ENCODE measurements around the gene NCBP1.
"Not testable (repeated sequence)": the region's sequence is repeated elsewhere in the genome, so short reads cannot be mapped to it uniquely, and the experiment has no call there.

NCBP1 gene

DNA sequence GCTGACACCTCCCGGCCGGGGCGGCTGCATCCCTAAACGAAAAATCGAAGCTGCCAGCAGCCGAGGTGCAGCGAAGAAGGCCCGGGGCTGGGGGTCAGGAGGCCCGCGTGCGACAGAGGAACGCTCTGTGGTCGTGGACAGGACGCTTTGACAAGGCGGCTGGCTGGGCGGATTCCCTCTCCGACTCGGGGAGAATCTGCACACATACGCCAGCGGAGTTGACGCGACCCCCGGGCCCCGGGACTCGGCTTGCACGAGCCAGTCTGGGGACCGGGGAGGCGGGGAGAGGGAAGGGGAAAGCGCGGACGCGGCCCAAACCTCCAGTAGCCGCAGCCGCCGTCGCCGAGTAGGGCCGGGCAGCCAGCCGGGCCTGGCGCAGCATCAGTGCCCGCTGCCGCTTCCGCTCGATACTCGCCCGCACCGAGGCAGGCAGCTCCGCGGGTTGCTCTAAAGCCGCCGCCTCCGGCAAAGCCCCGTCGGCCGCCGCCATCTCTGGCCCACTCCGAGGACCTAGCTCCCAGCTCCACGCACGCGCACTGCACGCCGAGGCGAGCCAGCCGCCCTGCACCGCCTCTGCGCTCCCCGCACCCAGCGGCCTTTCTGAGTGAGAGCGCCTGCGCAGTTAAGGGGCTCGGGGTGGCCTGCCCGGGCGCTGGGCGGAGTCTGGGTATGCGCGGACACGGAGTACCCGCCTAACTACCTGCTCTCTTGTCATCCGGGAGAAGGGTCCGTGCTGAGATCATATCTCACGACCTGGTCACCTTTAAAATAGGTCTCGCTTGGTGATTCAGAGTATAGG, 63.4 kb downstream of the NCBP1 start, which contains the start of gene XPA:
Gene XPA (minus strand): TSS at position 538 of the 799 bp plus-strand sequence. CDS start 48 bp downstream, at position 490.
- peak within 1 kb of the TSS; percentile 79 for H3K4me3 ChIP-seq (ENCODE audit: low read depth, low read length)
- TF ChIP-seq, protein P1, sequence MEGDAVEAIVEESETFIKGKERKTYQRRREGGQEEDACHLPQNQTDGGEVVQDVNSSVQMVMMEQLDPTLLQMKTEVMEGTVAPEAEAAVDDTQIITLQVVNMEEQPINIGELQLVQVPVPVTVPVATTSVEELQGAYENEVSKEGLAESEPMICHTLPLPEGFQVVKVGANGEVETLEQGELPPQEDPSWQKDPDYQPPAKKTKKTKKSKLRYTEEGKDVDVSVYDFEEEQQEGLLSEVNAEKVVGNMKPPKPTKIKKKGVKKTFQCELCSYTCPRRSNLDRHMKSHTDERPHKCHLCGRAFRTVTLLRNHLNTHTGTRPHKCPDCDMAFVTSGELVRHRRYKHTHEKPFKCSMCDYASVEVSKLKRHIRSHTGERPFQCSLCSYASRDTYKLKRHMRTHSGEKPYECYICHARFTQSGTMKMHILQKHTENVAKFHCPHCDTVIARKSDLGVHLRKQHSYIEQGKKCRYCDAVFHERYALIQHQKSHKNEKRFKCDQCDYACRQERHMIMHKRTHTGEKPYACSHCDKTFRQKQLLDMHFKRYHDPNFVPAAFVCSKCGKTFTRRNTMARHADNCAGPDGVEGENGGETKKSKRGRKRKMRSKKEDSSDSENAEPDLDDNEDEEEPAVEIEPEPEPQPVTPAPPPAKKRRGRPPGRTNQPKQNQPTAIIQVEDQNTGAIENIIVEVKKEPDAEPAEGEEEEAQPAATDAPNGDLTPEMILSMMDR (IDR thresholded peaks at IDR 0.05; ENCODE audit: low read depth, low read length), result no peak

DNA sequence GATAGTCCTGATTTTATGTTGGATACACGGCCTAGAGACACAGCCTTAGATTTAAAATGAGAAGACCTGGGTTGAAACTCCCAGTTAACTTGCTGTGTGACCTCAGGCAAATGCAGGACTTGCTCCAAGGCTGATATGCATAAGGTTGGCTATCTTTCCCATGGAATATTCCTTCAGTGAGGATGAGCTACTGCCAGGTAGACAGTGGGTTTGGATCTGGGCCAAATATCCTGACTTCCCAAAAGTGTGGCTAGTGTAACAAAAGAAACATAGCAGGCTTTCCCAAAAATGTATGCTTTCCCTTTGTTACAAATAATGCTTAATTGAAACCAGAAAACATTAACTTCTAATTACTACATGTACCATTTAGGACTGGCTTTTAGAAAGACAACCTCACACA, 64.2 kb downstream of the NCBP1 start:
- TF ChIP-seq, protein P1 (IDR thresholded peaks at IDR 0.05; ENCODE audit: low read depth, low read length), result no peak
- no peak overlapping the region for H3K4me3 ChIP-seq (ENCODE audit: low read depth, low read length)

DNA sequence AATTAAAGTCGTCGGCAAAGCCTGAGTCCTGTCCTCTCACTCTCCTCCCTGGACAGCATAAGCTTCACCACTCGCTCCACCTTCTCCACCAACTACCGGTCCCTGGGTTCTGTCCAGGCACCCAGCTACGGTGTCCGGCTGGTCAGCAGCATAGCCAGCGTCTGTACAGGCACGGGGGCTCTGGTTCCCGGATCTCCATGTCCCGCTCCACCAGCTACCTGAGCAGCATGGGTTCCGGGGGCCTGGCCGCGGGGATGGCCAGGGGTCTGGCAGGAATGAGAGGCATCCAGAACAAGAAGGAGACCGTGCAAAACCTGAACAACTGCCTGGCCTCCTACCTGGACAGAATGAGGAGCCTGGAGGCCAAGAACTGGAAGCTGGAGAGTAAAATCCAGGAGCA, 65.2 kb downstream of the NCBP1 start:
- TF ChIP-seq, protein P1 (IDR thresholded peaks at IDR 0.05; ENCODE audit: low read depth, low read length), result no peak
- H3K4me3 ChIP-seq (ENCODE audit: low read depth, low read length), result no peak overlapping the region

DNA sequence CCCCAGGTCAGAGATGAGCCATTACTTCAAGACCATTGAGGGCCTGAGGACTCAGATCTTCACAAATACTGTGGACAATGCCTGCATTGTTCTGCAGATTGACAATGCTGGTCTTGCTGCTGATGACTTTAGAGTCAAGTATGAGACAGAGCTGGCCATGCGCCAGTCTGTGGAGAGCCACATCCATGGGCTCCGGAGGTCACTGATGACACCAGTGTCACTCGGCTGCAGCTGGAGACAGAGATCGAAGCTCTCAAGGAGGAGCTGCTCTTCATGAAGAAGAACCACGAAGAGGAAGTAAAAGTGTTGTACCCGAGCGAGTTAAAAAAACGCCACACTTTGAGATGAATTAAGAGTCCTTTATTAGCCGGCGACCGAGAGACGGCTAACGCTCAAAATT, 65.7 kb downstream of the NCBP1 start:
- not testable (repeated sequence) for H3K4me3 ChIP-seq (ENCODE audit: low read depth, low read length)

DNA sequence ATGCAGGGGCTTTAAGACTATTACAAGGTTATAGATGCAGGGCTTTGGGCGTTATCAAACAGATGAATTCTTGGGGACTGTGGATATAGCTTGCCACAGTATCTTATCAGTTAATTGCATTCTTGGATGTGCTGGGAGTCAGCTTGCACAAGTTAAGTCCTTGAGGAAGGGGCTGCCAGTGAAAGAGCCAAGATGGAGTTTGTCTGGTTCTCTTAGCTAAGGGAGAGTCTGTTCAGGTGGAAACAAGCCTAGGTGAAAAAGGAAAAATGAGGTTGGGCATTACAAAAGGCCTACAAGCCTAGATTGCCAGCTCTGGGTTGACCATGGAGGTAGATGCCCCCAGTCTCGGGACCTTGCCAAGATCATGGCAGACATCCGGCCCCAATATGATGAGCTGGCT, 66.2 kb downstream of the NCBP1 start:
- not testable (repeated sequence) for H3K4me3 ChIP-seq (ENCODE audit: low read depth, low read length)

DNA sequence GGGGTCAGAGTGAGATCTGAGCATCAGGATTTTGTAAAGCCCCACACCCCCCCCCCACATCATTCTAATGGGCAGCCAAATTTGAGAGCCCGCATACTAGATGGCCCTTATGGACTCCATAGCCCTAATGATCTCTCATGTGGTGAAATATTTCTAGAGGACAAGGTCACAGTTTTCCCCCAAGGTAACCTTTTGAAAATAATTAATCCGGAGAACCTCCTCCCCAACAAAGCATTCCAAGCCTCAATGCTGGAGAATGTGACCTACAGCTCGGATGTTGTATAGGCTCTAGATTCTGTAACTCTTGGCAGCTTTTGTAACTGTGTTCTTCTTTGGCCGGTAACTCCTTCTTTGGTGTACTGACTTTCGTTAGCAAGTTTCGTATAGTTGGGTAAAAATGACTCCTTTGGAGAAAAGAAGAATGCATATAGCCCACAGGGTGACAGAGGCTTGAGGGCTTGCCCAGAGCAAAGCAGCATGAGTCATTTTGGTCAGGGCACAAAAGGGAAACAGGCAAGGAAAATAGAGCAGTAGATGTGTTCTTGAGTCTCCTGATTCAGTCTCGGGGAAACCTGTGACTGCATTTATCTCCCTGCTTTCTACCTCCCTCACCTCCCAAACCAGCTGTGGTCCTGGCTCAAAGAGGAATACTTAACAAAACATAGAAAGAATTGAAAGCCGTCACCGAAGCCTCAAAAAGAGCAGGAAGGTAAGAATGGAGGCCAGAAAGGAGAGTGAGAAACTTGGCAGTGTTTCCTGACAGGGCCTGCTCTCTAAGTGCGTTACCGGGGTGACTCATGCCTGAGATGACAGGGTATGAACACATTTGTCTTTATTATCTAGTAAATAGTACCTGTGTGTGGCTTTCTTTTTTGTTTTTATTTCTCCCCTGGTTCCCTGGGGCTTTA, 70.1 kb downstream of the NCBP1 start:
- peak overlapping the region; percentile 12; the same call in 1 of the 2 replicates for H3K4me3 ChIP-seq (ENCODE audit: low read depth, low read length)
- TF ChIP-seq, protein P1 (IDR thresholded peaks at IDR 0.05; ENCODE audit: low read depth, low read length), result no peak

DNA sequence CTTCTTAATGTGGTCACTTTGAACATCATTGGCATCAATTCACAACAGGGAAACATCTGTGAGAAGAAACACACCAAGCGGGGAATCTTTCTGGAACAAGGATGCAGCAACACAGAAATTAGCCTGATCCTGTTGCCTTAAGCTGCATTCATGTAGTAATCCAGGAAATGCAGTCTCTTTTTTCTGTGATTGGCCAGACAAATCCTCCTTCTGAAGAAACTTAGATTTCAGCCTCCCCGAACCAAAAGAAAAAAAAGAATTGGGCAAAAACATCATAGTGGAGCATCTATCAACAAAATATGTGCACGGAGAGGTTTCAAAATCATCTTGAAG, 70.7 kb downstream of the NCBP1 start:
- H3K4me3 ChIP-seq (ENCODE audit: low read depth, low read length), result no peak overlapping the region; the same call in 1 of the 2 replicates
- TF ChIP-seq, protein P1 (IDR thresholded peaks at IDR 0.05; ENCODE audit: low read depth, low read length), result no peak

DNA sequence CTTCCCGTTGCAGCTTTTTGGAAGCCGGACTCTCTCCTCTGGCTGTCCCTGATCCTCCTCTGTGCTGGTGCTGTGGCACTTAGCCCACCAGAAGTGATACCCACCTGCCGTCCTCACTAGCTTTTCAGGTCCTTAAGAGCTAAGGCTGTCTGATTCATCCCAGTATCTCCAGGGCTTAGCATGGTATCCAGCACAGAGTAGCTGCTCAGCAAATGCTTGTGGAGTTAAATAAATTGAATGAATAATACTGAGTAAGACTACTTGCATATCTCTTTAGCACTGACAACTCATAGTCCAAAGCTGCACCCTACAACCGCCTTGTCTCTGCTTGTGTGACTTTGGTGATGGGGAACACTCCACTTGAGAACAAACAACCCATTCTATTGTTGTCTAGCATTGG, 71.2 kb downstream of the NCBP1 start:
- TF ChIP-seq, protein P1 (IDR thresholded peaks at IDR 0.05; ENCODE audit: low read depth, low read length), result no peak
- no peak overlapping the region for H3K4me3 ChIP-seq (ENCODE audit: low read depth, low read length)

Data from WI38 (cell line).